Hypothalamus (tissue), 51 donors: ENCODE measurements around the gene RAB3GAP2.
A peak's percentile ranks its signal among the peaks of the same experiment; 100 is the strongest.
"Not testable (repeated sequence)": the region's sequence is repeated elsewhere in the genome, so short reads cannot be mapped to it uniquely, and the experiment has no call there.

Source experiments
- DNase-seq, 51 donors: peaks; one replicate each; lab custom pipeline; 2025; lab: John Stamatoyannopoulos, UW

RAB3GAP2 gene

DNA sequence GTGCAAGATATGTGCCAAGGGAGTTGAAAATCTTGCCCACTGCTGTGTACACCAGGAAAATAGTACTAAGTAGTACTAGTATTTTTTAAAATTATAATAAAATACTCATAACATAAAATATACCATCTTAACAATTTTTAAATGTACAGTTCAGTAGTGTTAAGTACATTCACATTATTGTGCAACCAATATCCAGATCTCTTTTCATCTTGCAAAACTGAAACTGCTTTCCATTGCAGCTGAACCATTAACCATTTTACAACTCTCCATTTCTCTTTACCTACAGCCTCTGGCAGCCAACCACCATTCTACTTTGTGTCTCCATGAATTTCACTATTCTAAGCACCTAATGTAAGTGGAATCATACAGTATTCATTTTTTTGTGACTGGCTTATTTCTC is 19.3 kb upstream of the RAB3GAP2 start:
- DNase-seq, result no peak

DNA sequence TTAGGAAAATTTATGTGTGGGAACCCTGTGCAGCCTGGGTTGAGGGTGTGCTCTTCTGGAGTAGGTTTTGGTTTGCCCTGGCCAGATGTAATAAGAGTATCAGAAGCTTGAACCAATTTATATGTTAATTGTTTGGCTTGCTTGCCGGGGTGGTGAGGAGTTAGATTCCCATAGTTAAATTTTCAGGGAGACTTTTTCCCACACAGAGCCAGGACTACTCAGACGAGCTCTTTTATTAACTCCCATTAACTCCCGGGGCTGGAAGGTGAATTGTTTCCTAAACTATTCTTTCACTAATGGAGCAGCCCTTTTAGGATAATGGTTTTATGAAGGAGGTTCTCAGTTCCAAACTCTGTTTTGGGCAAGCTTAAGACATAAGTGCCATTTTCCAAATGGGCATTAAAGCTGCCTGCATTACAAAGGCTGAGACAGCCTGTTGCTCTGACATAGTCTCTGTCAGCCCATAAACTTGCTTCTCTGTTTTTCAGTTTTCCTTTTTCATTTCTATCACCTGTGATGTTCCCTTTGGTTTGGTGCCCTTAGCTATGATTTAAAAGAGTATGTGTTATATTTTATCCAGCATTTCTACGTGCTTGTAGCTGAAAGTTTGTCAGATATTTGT is 18.0 kb upstream of the RAB3GAP2 start:
- no peak for DNase-seq

DNA sequence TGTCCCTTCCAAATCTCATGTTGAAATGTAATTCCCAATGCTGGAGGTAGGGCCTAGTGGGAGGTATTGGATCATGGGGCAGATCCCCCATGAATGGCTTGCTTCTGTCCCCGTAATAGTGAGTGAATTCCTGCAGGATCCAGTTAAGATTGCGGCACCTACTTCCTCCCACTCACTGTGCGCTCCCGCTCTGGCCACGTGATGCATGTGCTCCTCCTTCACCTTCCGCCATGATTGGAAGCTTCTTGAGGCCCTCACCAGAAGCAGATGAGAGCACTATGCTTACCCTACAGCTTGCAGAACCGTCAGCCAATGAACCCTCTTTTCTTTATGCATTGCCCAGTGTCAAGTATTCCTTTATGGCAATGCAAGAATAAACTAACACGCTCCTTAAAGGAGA is 14.9 kb upstream of the RAB3GAP2 start:
- no peak for DNase-seq

DNA sequence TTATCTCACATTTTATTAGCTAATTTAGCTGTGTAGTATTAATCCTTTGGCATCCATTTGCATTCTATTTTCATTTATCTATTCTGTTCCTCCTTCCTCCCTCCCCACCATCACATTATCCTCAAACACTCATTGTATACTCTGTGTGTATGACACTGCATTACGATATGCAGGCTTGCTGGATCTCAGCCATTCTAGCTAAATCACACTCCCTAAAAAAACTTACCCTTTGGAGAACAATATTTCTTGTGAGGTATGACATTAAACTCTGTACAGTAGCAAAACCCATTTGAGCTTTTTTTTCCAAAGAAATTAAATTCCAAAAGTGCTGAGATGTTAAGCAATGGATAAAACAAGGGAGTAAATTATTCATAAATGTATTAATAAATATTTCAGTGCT is 11.4 kb upstream of the RAB3GAP2 start:
- DNase-seq, result no peak

GRCh38 chr1:220281159-220281574 is 8.9 kb upstream of the RAB3GAP2 start:
- no peak for DNase-seq

GRCh38 chr1:220280249-220280648 is 8.0 kb upstream of the RAB3GAP2 start:
- no peak for DNase-seq

- DNase-seq, result no peak
These were observed 6.7 kb upstream of the RAB3GAP2 start for GRCh38 chr1:220278991-220279390.

DNA sequence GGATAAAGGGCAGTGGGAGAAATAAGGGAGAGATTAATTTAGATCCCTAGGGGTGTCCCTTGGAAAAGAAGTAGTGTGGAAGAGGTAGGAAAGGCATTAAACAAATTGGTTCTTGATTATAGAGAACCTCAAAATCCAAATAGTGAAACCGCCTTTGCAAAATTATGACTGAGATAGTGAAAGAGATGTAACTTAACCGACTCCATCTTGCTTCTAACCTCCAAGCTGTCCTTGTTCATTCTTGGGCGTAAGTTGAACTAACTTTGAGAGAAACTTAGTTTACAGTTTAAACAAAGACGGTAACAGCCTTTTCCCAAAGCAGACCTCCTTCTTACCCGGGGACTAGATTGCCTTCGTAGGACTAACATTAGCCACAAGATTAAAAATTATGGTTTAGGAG is 3.2 kb upstream of the RAB3GAP2 start:
- DNase-seq, result no peak

DNA sequence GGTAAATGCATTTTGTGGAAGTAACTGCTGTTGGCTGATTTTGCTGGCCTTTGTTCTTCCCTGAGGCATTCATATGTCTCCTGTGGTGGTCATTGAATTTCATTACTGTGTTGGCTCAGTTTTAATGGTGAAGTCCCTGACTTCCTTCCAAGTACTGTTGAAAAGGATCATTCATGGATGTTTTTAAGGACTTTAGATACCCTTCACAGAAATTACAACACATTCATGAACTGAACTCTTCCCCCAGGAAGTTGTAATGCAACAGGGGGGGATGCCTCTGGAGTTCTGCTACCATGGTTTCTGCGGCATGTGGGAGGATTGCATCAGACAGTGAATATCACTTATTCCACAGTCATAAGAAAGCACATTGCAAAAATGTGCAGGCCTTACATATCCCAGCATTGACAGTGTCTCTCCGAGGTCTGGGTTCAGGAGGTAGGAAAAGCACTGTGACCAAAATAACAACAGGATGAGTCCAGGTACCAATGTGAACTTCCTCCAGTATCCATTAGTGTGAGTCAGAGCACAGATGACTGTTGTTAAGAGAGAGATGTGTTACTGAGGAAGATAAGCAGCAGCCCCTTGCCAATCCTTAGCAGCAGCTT is 2.1 kb upstream of the RAB3GAP2 start:
- peak in 2 of 51 donors; percentile 1 to 3 for DNase-seq

DNA sequence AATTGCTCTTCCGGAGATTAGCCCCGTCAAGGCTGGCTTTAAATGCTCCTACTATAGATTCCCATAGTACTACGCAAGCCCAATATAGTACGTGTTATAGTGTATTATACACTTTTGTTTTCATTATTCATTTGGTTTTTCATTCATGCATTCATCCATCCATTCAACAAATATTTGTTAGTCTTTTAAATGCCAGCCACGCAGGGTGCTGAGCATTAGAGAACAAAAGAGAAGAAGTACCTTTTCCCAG is 513 bp upstream of the RAB3GAP2 start:
- no peak for DNase-seq

DNA sequence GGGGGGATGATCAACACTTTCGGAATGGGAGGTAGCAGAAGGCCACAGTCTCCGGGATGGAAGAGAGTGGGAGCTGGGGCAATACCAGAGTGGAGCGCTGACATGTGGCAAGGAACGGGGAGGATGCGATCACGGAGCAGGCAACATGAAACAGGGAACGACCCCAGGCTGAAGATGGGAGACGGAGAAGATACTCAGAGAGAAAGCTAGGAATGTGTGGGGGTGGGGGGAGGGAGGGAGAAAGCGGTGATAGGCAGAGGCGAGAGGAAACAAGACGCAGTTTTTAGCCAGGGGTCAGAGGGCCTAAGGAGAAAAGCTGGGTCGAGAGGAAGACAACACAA is 577 bp downstream of the RAB3GAP2 start:
- peak in 3 of 51 donors; percentile 21 to 38 (median 25) for DNase-seq

DNA sequence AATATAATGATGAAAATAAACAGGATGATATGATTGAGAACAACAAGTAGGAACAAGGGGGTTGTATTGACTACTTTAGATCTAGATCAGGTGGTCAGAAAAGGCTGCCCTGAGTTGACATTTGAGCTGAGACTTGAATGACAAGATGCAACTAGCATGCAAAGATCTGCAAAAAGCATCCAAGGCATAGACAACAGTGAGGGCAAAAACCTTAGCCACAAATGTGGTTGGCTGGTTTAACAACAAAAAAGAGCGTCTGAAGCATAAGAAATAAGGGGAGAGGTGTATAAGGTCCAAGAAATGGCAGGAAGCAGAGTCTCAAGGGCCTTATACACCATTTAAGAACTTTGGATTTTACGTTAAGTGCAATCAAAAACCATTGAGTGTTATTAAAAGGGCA is 3.2 kb downstream of the RAB3GAP2 start:
- no peak for DNase-seq

DNA sequence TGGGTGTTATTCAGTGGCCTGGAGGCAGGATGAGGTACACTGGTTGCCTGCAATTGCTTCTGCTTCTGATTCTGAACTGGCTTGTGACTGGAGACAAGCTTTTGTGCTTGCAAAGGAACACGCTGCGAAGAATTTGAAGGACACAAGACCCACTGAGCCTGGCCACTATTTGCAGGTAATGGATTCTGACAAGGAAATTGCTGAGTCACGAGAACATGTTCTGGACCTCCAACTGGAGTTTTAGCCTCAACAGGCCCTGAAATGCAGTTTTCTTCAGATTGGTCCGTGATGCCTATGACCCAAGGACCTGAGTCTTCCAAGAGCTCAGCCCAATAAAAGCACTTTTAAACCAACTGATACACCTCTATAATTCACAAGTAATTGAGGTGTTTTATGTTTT is 4.6 kb downstream of the RAB3GAP2 start:
- no peak for DNase-seq

DNA sequence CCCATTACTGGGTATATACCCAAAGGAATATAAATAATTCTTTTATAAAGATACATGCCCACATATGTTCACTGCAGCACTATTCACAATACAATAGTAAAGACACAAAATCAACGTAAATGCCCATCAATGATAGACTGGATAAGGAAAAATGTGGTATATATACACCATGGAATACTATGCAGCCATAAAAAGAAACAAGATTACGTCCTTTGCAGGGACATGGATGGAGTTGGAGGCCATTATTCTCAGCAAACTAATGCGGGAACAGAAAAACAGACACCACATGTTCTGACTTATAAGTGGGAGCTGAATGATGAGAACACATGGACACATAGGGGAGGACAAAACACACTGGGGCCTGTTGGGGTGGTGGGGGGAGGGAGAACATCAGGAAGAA is 12.0 kb downstream of the RAB3GAP2 start:
- DNase-seq, result not testable (repeated sequence)

GRCh38 chr1:220259756-220260155 is 12.5 kb downstream of the RAB3GAP2 start:
- not testable (repeated sequence) for DNase-seq

- DNase-seq, result not testable (repeated sequence)
These were observed 16.1 kb downstream of the RAB3GAP2 start for GRCh38 chr1:220256194-220256593.

GRCh38 chr1:220255204-220255603 is 17.0 kb downstream of the RAB3GAP2 start:
- no peak for DNase-seq

GRCh38 chr1:220253290-220253689 is 19.0 kb downstream of the RAB3GAP2 start:
- DNase-seq, result not testable (repeated sequence)

GRCh38 chr1:220251272-220251671 is 21.0 kb downstream of the RAB3GAP2 start:
- DNase-seq, result no peak

DNA sequence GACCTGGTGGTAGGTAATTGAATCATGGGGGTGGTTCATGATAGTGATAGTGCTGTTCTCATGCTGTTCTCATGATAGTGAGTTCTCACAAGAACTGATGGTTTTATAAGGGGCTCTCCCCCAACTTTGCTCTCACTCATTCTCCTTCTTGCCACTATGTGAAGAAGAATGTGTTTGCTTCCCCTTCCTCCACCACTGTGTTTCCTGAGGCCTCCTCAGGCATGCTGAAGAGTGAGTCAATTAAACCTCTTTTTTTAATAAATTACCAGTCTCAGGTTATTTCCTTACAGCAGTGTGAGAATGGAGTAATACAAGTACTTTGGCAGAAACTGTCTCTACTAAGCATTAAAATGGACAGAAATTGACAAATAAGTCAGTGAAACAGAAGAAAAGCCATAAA is 21.6 kb downstream of the RAB3GAP2 start:
- DNase-seq, result no peak

DNA sequence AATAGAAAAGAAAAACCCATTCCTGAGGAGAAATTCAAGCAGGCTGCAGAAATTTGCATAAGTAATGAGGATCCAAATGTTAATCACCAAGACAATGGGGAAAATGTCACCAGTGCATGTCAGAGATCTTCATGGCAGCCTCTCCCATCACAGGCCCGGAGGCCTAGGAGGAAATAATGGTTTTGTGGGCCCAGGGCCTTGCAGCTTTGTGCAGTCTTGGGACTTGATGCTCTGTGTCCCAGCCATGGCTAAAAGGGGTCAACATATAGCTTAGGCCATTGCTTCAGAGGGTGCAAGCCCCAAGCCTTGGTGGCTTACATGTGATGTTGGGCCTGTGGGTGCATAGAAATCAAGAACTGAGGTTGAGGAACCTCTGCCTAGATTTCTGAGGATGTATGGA is 22.7 kb downstream of the RAB3GAP2 start:
- no peak for DNase-seq

DNA sequence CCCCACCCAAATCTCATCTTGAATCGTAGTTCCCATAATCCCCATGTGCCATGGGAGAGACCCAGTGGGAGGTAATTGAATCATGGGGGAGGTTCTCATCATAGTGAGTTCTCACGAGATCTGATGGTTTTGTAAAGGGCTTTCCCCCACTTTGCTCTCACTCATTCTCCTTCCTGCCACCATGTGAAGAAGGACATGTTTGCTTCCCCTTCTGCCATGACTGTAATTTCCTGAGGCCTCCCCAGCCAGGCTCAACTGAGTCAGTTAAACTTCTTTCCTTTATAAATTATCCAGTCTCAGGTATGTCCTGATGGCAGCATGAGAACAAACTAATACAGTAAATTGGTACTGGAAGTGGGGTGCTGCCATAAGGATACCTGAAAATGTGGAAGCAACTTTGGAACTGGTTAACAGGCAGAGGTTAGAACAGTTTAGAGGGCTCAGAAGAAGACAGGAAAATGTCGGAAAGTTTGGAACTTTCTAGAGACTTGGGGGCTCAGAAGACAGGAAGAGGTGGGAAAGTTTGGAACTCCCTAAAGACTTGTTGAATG is 23.5 kb downstream of the RAB3GAP2 start:
- DNase-seq, result not testable (repeated sequence)

DNA sequence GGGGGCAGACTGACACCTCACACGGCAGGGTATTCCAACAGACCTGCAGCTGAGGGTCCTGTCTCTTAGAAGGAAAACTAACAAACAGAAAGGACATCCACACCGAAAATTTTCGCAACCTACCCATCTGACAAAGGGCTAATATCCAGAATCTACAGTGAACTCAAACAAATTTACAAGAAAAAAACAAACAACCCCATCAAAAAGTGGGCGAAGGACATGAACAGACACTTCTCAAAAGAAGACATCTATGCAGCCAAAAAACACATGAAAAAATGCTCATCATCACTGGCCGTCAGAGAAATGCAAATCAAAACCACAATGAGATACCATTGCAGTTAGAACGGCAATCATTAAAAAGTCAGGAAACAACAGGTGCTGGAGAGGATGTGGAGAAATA is 26.4 kb downstream of the RAB3GAP2 start:
- DNase-seq, result not testable (repeated sequence)
